ENCODE data around the gene SLC7A5. TPM values are rescaled to one million over a fixed set of nuclear protein-coding genes. Genes with fewer than 3 reads are reported as not detected.

Gene SLC7A5
- total RNA-seq, 3 donors from 2014 or later (not counting 1 experiment from before 2014, with no cell fraction given), result 27.2 to 66.1 (median 34.2) TPM

GRCh38 chr16:87855852-87856715, 13.2 kb downstream of the SLC7A5 start:
- Histone ChIP-seq H3K4me3 (ENCODE audit: low read length) (peak overlapping the region; percentile 36), H3K9me3 (ENCODE audit: control insufficient read depth, insufficient read depth, low read length) (no peaks in the 10 kb centered on the region), H3K27me3 (ENCODE audit: control insufficient read depth, insufficient read depth, low read length) (no peaks in the 10 kb centered on the region), H3K4me1 (ENCODE audit: control insufficient read depth, insufficient read depth, low read length) (peaks cover 60% of the 10 kb centered on the region), H3K36me3 (ENCODE audit: control insufficient read depth, insufficient read depth, low read length) (no peaks in the 10 kb centered on the region), H3K27ac (ENCODE audit: low read length) (peak overlapping the region; percentile 90)
- DNase-seq (peak; percentile 51 to 54), ATAC-seq (peak; percentile 28 to 65 (median 32))
- TF ChIP-seq CTCF (IDR thresholded peaks at IDR 0.05), result no peak
- 39% methylated on average over 26 of the region's 26 CpGs for WGBS (ENCODE audit: insufficient coverage)
- Mint-ChIP-seq H3K4me1 (peaks cover 16 to 38% of the 10 kb centered on the region in 2 donors), H3K4me3 (peak overlapping the region; percentile 81), H3K27ac (peak overlapping the region; percentile 86 to 94), H3K9me3 (no peaks in the 10 kb centered on the region), H3K27me3 (ENCODE audit: low read depth in 2 of 2) (no peaks in the 10 kb centered on the region), H3K36me3 (no peaks in the 10 kb centered on the region)
- intact Hi-C loops (cut with micrococcal nuclease), result loop anchor here (10.0 kb wide), 1 partner anchor 361 kb away; the partner anchor contains the start of gene ZCCHC14

- H3K36me3 Mint-ChIP-seq, result no peaks in the 10 kb centered on the region
- peaks cover 16 to 38% of the 10 kb centered on the region in 2 donors for H3K4me1 Mint-ChIP-seq
- H3K27me3 ChIP-seq (ENCODE audit: control insufficient read depth, insufficient read depth, low read length), result no peaks in the 10 kb centered on the region
- intact Hi-C loops (cut with micrococcal nuclease), result loop anchor here (10.0 kb wide), 1 partner anchor 360 kb away; the partner anchor contains the start of gene ZCCHC14
- ATAC-seq, result no peak
- TF ChIP-seq CTCF (IDR thresholded peaks at IDR 0.05), result no peak
- H3K27ac ChIP-seq (ENCODE audit: low read length), result peak overlapping the region; percentile 90
- no peak overlapping the region for H3K4me3 ChIP-seq (ENCODE audit: low read length)
- H3K9me3 ChIP-seq (ENCODE audit: control insufficient read depth, insufficient read depth, low read length), result no peaks in the 10 kb centered on the region
- H3K9me3 Mint-ChIP-seq, result no peaks in the 10 kb centered on the region
- H3K4me1 ChIP-seq (ENCODE audit: control insufficient read depth, insufficient read depth, low read length), result peaks cover 63% of the 10 kb centered on the region
- H3K27ac Mint-ChIP-seq, result peak overlapping the region; percentile 86 to 94
- WGBS (ENCODE audit: insufficient coverage), result 93% methylated on average over 22 of the region's 22 CpGs
- no peaks in the 10 kb centered on the region for H3K27me3 Mint-ChIP-seq (ENCODE audit: low read depth in 2 of 2)
- DNase-seq, result no peak
- peak overlapping the region; percentile 81 for H3K4me3 Mint-ChIP-seq
- no peaks in the 10 kb centered on the region for H3K36me3 ChIP-seq (ENCODE audit: control insufficient read depth, insufficient read depth, low read length)
These were observed 14.2 kb downstream of the SLC7A5 start for GRCh38 chr16:87854907-87855683.

- WGBS (ENCODE audit: insufficient coverage), result 60% methylated on average over 19 of the region's 21 CpGs
- ATAC-seq (peak in 2 of 3 donors; percentile 2 to 48), DNase-seq (peak; percentile 46)
- Mint-ChIP-seq H3K27me3 (ENCODE audit: low read depth in 2 of 2) (no peaks in the 10 kb centered on the region), H3K27ac (peak overlapping the region; percentile 86 to 94), H3K4me3 (peak overlapping the region; percentile 62), H3K36me3 (no peaks in the 10 kb centered on the region), H3K4me1 (peaks cover 16 to 38% of the 10 kb centered on the region in 2 donors), H3K9me3 (no peaks in the 10 kb centered on the region)
- Histone ChIP-seq H3K27me3 (ENCODE audit: control insufficient read depth, insufficient read depth, low read length) (no peaks in the 10 kb centered on the region), H3K36me3 (ENCODE audit: control insufficient read depth, insufficient read depth, low read length) (no peaks in the 10 kb centered on the region), H3K4me3 (ENCODE audit: low read length) (no peak overlapping the region), H3K9me3 (ENCODE audit: control insufficient read depth, insufficient read depth, low read length) (no peaks in the 10 kb centered on the region), H3K27ac (ENCODE audit: low read length) (peak overlapping the region; percentile 90), H3K4me1 (ENCODE audit: control insufficient read depth, insufficient read depth, low read length) (peaks cover 63% of the 10 kb centered on the region)
- no peak for TF ChIP-seq CTCF (IDR thresholded peaks at IDR 0.05)
- intact Hi-C loops (cut with micrococcal nuclease), result loop anchor here (10.0 kb wide), 1 partner anchor 359 kb away; the partner anchor contains the start of gene ZCCHC14
These were observed 15.0 kb downstream of the SLC7A5 start for GRCh38 chr16:87854053-87854906.
